ENCODE measurements around the gene PRKAG2. TPM values are rescaled to one million over a fixed set of nuclear protein-coding genes. Genes with fewer than 3 reads are reported as not detected.

PRKAG2 gene
- polyA plus RNA-seq, 3 donors, result 29.2 to 59.8 (median 30.9) TPM

- Histone ChIP-seq H3K4me2 (replicated peaks; ENCODE audit: extremely low read depth, low read length, poor library complexity, severe bottlenecking) (no peak overlapping the region), H3K27me3 (ENCODE audit: control insufficient read depth in 2 of 2, insufficient read depth in 2 of 2, low read length in 2 of 2) (no peaks in the 10 kb centered on the region), H3K4me3 (replicated peaks in 1 of 3; ENCODE audit: low read depth in 2 of 3, low read length in 3 of 3) (no peak overlapping the region), H3K9me3 (replicated peaks in 1 of 2; ENCODE audit: control insufficient read depth in 1 of 2, insufficient read depth in 1 of 2, low read length in 2 of 2) (no peaks in the 10 kb centered on the region), H3K4me1 (ENCODE audit: control insufficient read depth in 1 of 2, insufficient read depth in 2 of 2, low read length in 2 of 2) (peaks cover 12 to 18% of the 10 kb centered on the region in 2 donors), H3K36me3 (replicated peaks in 1 of 2; ENCODE audit: control insufficient read depth in 1 of 2, insufficient read depth in 2 of 2, low read length in 2 of 2) (peaks cover 14 to 50% of the 10 kb centered on the region in 2 donors), H3K9ac (ENCODE audit: insufficient read depth, low read length, poor library complexity, severe bottlenecking) (no peak overlapping the region), H2AFZ (ENCODE audit: insufficient read depth, low read depth, low read length, poor library complexity, severe bottlenecking) (no peak overlapping the region), H4K20me1 (ENCODE audit: insufficient read depth, low read length) (peaks cover 96% of the 10 kb centered on the region), H3K27ac (ENCODE audit: low read depth in 1 of 2, low read length in 2 of 2) (no peak overlapping the region), H3K79me2 (ENCODE audit: insufficient read depth, low read length) (peaks cover 97% of the 10 kb centered on the region)
- WGBS (ENCODE audit: insufficient coverage), result 96% methylated on average over 12 of the region's 12 CpGs
- Mint-ChIP-seq H3K36me3 (peaks cover 53 to 60% of the 10 kb centered on the region in 2 donors), H3K9me3 (no peaks in the 10 kb centered on the region), H3K27ac (no peak overlapping the region), H3K27me3 (ENCODE audit: low read depth in 3 of 3) (peaks cover 1% of the 10 kb centered on the region in 3 donors), H3K4me1 (peaks cover 31% of the 10 kb centered on the region), H3K4me3 (no peak overlapping the region)
- intact Hi-C loops (cut with micrococcal nuclease), result no loop called here
- TF ChIP-seq CTCF (IDR thresholded peaks at IDR 0.05), result no peak
- DNase-seq, result no peak
These were observed 19.5 kb downstream of the PRKAG2 start for GRCh38 chr7:151857412-151857811.

DNA sequence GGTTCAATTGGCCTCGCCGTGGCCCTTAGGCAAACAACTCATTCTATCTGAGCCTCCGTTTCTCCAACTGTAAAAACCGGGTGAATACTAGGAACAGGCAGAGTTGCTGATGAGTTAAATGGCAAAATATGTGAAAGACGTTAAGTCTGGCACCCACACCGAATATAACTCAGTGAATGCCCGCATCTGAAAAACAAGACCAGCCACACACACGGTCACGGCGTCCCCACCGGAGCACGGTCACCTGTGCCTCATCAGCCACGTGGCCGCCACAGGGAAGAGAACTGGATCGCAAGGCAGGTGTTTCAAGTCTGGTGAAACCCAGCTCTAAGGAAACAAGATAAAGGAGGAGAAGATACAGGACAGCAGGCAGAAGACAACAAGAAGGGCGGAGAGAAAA, 20.4 kb downstream of the PRKAG2 start:
- no peak overlapping the region for H3K4me2 ChIP-seq (replicated peaks; ENCODE audit: extremely low read depth, low read length, poor library complexity, severe bottlenecking)
- H3K27me3 Mint-ChIP-seq (ENCODE audit: low read depth in 3 of 3), result peaks cover 1% of the 10 kb centered on the region in 3 donors
- DNase-seq, result no peak

More for the DNA sequence above, 20.4 kb downstream of the PRKAG2 start:
- Mint-ChIP-seq H3K4me1 (peaks cover 39% of the 10 kb centered on the region), H3K9me3 (no peaks in the 10 kb centered on the region), H3K27ac (peak overlapping the region in 2 of 7 donors; percentile 7 to 51), H3K4me3 (peak overlapping the region in 1 of 2 donors; percentile 32), H3K36me3 (peaks cover 45 to 53% of the 10 kb centered on the region in 2 donors)
- 81% methylated on average over 13 of the region's 16 CpGs for WGBS (ENCODE audit: insufficient coverage)
- peaks cover 14 to 47% of the 10 kb centered on the region in 2 donors for H3K36me3 ChIP-seq (replicated peaks in 1 of 2; ENCODE audit: control insufficient read depth in 1 of 2, insufficient read depth in 2 of 2, low read length in 2 of 2)
- H2AFZ ChIP-seq (ENCODE audit: insufficient read depth, low read depth, low read length, poor library complexity, severe bottlenecking), result no peak overlapping the region
- H3K79me2 ChIP-seq (ENCODE audit: insufficient read depth, low read length), result peaks cover 90% of the 10 kb centered on the region
- H4K20me1 ChIP-seq (ENCODE audit: insufficient read depth, low read length), result peaks cover 87% of the 10 kb centered on the region
- no peaks in the 10 kb centered on the region for H3K27me3 ChIP-seq (ENCODE audit: control insufficient read depth in 2 of 2, insufficient read depth in 2 of 2, low read length in 2 of 2)
- no peak overlapping the region for H3K4me3 ChIP-seq (replicated peaks in 1 of 3; ENCODE audit: low read depth in 2 of 3, low read length in 3 of 3)
- H3K9me3 ChIP-seq (replicated peaks in 1 of 2; ENCODE audit: control insufficient read depth in 1 of 2, insufficient read depth in 1 of 2, low read length in 2 of 2), result no peaks in the 10 kb centered on the region
- intact Hi-C loops (cut with micrococcal nuclease), result no loop called here
- H3K27ac ChIP-seq (ENCODE audit: low read depth in 1 of 2, low read length in 2 of 2), result no peak overlapping the region
- H3K4me1 ChIP-seq (ENCODE audit: control insufficient read depth in 1 of 2, insufficient read depth in 2 of 2, low read length in 2 of 2), result peaks cover 21 to 27% of the 10 kb centered on the region in 2 donors
- TF ChIP-seq CTCF (IDR thresholded peaks at IDR 0.05), result no peak
- H3K9ac ChIP-seq (ENCODE audit: insufficient read depth, low read length, poor library complexity, severe bottlenecking), result no peak overlapping the region
